HG03064 (cell line): ENCODE measurements around the gene WDR93.

Experiments used
- ATAC-seq: cut with Tn5 transposase; IDR thresholded peaks from one replicate; pipeline ENCODE4 v1.9.1; 2021; ENCODE audit warnings: low read depth; ENCODE audit not compliant: unreplicated experiment

Gene WDR93

DNA sequence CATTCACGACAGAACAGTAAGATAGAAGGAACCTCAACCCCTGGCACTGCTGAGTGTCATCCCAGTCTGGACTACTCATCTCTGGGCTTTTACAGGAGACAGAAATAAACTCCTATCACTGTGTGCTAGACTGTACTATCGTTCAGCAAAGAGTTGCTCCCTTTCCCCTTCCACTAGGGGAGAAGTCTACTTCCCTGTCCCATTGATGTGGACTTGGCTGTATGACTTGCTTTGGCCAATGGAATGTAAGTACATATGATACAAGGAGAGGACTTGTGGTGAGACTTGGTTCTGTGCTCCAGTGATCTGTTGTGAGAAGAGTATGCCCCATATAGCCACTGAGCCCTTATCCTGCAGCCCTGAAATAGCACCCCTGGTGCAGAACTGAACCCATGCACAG, 30.1 kb upstream of the WDR93 start:
- no peak for ATAC-seq

DNA sequence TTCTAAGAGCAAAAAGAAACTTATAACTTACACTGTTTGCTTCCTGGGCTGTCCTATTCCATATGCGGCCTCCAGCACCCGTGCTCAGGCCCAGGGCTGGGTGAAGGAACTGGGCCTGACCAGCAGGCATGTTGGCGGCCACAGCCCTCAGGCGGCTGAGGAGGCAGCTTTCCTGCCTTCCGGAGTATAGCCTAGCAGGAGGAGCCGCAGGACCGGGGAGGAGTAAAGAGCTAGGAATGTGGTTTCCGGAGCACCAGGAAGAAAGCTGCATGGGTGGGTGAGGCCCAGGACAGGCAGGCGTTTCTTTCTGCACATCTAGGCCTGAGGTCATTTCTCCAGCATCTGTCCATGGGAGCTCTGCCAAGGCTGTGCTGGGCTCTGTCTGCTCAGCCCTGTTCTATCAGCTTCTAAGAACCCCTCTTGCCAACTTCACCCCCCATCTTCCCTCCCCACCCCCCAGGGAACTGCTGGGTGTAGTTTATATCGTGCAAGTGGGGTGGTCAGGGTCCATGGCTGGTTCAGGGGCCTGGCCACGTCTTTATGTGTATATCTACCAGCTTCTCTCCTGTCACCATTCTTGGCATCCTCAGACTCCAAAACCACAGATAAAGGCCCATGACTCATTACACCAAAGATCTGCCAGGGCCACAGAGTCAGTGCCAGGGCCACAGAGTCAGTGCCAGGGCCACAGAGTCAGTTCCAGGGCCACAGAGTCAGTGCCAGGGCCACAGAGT, 27.6 kb upstream of the WDR93 start:
- no peak for ATAC-seq

DNA sequence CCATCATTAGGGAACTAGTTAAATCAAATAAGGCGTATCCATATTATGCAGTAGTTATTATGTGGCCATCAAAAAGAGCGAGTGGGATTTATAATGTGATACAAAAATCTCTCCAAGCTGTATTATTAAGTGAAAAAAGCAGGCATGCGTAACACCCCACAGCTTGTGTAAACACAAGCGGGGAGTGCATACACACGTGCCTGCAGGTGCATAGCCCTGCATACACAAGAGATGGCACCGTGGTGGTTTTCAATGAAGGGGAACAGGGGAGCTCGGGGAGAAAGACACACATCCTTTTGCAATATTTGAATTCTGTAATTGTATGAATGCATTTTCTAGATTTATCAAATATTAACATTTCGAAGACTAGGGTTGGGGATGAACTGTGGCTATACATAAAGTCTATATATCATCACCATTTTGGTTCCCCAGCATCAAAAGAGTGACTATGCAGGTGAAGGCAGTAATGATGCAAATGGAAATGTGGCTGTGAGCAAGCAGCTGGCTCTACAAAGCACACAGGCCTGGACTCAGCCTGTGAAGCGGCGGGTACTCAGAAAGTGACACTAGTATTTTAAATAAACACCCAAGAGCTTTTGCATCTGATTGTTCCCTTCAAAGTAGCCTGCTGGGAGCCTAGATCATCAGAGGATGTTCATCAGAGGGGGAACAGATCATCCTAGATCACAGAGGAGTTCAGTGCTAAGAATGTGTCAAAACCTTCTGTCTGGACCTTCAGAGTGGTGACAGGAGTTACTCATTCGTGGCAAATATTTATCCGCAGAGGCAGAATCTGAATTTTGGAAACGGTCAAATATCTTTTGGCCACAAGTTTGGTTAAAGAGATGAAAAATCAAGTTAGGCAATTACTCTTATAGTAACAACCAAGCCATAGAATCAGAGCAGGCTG, 25.9 kb upstream of the WDR93 start:
- no peak for ATAC-seq

DNA sequence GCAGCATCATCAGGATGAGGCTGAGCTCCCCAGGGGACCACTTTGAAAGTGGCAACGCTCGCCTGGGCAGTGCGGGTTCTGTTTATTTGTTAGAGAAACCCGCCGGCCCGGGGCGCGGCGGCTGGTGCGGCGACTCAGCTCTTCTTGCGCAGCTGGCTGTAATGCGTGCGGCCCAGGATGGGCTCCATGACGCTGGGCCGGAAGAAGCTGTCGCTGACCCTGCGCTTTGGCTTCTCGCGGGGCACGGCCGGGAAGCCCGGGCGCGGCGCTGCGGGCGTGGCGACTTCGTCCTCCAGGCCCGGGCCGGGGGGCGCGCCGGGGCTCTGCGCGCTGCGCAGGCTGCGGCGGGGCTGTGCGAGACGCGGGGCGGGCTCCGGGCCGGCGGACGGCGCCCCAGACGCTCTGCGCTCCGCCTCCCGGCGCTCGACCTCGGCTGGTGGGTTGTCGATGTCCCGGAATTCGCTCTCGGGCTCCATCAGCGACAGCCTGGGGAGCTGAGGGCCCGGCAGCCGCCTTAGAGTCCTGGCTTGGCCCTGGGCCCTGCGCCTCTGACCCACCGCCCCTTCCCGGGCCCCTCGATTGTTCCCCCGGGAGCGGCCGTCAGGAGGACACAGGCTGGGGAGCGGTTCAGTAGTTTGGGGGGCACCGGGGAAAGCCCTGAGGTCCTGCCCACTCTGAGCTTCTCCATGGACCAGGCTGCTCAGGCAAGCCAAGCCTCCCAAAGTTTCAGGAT, 25.0 kb upstream of the WDR93 start:
- no peak for ATAC-seq

DNA sequence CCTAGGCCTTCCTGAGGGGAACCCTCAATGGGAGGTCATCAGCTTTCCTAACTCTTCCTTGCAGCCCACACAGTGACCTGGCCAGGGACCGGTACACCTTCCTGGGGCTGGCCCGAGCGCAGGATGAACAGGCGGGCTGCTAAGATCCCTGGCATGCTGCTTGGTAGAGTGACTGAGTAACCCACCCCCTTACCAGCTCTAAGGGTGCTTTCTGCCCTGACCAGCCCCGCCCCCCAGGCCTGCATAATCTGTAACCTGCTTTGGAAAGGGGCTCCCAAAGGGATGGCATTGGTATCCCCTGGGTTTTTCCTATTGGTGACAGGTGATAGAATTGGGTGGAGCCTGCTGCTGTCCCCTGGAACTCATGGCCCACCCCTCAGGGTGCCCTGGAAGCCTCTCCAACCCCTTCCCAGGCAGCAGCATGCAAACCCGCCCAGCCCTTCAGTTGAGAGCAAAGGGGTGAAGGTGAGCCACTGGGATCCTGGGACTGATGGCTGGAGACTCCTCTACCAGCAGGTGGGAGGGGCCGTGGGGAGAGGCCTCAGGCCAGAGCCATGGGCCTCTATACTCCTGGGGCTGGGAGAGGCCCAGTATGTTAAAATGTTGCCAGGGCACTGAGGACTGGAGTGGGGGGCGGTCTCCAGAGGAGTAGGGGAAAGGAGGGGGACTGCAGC, 24.3 kb upstream of the WDR93 start:
- ATAC-seq, result no peak

DNA sequence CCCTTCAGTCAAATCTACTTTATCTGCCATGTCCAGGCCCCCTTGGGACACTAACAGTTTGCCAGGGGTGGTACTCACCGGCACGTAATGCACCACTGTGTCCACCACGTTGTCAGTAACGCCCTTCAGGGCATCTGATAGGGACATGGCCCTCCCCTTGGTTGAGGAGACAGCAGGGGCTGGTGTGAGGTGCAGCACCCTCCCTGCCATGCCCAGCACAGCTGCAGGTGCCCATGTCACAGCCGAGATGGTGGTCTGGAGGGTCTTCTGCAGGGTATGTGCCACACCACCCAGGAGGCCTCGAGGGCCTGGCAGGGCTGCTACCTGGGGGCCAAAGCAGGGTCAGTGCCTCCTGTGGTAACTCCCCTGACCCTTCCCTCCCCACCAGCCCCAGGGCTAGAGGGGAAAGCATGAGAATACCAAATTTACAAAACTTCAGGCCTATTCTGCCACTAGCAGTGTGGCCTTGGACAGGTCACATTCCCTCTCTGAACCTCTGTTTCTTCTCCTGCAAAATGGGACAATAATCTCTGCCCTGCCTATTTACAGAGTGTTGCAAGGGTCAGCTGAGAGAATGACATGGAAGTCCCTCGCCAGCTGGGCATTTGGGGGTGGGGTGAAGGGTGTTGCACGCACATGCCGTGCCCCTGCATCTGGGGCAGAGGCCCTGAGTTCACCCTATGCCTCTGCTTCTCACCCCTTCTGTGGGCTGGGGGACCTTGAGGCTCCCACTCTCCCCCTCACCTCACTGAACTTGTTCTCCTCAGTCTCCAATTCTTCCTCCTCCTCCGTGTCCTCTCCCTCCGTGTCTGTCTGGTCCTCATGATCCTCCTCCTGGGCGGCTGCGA, 23.5 kb upstream of the WDR93 start:
- no peak for ATAC-seq

DNA sequence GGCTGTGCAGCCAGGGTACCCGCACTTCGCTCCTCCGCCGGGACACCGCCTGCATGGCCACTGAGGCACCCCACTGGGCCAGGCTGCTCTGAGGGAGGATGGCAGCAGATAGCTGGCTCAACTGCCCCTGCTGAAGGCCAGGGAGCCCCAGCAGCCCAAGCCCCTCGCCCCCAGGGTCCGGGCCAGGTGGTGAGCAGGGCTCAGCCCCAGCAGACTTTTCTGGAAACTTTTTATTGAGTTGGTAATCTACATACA, 23.0 kb upstream of the WDR93 start:
- no peak for ATAC-seq

DNA sequence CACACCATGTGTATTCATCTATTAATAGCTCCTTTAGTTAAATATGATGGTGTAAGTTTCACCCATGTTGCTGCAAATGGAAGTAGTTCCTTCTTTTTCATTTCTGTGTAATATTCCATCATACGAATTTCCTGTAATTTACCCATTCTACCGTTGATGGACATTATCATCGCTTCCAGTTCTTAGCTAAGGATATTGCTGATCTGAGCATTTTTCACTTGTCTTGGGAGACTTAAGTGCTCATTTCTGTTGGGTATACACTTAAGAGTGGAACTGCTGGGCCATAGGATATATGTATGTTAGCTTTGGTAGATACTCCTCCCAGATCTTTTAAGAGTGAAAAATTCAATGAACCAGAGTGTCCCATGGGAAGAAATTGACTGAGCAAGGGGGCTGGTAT, 22.4 kb upstream of the WDR93 start:
- ATAC-seq, result no peak

DNA sequence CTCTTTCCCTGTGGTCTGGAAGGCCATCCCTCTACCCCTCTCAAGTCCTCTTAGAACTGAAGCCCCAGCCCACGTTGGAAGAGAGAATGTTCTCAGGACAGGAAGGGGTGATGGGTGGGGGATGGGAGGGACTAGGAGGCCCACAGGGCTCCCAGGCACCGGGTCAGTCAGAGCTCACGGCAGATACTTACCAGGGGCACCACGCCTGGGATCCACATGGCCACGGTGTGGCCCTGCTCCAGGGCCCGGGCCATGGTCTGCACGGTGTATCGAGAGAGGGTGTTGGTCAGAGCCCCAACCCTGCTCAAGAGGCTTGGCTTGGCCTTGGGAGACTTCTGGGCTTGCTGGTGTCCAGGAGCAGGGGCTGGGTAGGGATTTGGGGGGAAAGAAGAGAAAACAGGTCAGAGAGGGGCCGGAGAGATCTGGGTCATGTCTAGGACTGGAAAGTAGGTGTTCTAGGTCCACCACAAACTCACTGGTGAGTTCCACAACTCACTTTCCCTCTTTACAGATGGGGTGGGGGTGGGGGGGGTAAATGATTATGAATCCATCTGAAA, 21.2 kb upstream of the WDR93 start:
- ATAC-seq, result no peak

DNA sequence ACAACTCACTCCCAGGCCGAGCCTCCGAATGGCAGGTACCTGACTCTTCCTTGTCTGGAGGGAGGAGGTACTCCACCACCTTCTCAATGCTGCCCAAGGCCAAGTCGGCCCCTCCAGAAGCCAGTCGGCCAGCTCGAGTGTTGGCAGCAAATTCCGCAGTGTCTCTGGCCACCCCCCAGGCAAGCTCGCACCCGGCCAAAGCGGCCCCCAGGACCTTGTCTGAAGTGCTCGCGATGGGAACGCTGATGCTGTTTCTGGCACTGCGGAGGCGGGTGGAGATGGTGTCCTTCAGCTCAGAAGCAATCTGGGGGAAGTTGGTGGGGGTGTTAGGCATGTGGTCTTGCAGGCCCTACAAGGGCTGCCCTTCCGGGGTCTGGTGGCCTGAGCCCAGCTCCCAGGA, 20.7 kb upstream of the WDR93 start:
- no peak for ATAC-seq

DNA sequence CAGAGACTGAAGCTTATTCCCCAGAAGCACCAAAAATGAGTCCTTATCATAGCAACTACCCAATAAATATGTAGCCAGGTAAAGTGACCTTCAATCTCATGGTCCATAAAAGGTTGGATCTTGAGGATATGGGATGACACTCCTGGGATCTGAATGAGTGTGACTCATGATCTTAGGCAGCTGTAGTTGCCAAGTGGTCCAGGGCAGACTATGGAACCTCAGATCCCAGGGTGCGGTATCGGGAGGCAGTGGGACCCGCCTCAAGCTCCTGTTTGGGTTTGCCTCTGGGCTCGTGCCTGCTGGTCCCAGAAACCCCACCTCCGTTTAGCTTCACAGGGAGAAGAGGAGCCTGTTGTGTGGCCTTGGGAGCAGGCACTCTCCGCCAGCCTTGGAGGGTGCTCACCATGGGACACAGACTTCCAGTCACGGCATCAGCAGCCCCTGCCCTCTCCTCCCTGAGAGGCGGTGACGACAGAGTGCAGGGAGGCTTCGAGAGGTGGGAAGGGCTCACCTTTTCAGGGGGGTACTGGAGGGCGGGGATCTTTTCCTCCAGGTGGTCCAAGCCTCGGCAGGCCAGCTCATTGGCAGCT, 19.5 kb upstream of the WDR93 start:
- ATAC-seq, result no peak

DNA sequence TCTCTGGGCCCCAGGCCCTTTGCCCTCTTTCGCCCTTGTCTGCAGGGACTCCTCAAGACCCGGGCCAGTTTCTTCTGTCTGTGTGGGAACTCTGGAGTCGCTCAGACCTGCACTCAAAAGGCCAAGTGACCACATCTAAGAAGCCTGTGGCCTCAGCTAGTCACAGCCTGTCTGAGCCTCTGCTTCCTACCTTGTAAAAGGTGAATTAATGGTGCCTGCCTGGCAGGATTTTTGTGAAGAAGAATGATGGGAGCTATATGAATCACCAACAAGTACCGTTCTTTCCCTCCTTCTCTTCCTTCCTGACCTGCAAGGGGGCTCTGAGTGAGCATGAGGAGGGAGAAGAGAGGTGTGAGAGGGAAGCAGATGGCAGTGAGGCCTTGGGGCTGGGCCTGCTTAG, 18.9 kb upstream of the WDR93 start:
- ATAC-seq, result no peak

DNA sequence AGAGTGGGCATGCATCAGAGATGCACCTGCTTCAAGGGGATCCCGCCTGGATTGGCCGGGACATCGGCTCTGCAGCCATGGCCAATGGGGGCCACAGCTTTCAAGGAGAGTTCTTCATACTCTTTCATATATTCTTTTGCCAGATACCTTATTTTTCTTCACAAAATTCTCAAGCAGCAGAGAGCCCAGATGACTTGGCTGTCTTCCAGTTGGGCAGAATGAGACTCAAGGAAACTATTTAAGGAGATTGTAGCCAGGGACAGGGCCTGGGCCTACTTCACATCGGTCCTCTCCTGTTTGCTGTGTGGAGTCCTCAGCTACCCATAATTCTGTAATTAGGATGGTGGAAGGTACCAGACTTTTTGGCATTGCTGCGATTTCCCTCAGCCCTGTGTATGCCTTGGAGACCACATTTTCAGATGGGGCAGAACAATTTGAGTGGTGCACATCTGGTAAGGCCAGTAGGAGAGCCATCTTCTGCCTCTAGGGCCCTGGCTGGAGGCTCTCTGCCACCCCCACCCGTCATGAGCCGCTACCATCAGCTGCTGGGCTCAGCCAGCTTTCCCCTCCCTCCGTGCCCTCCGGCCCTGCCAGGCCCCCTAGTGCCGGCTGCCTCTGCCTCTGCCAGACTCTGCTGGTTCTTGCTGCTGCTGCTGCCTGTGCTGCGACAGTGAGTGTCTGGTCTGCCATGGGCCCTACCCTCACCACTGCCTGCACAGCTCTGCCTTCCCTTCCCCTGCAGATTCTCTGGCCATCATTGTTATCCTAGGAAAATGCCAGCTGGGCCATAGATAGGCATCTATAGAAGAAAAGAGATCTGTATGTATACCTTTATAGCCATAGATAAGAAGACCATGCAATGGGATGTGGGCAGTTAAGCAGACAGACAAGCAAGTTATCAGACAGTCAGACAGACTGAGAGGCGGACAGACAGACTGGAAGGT, 18.1 kb upstream of the WDR93 start:
- no peak for ATAC-seq

DNA sequence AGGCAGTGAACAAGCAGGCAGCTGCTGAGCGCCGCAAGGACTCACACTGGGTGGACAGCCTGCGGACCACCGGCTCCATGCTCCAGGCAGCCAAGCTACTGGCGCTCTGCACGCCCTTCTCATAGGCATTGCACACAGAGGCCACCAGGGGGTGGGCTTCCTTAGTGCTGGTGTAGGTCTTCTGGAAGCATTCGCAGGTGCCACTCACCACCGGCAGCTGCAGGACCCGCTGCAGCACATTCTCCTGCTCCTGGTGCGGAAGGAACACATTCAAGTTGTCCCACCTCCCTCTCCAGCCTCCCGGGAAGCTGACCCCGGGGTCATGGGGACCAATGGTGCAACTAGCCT, 17.5 kb upstream of the WDR93 start:
- ATAC-seq, result no peak

DNA sequence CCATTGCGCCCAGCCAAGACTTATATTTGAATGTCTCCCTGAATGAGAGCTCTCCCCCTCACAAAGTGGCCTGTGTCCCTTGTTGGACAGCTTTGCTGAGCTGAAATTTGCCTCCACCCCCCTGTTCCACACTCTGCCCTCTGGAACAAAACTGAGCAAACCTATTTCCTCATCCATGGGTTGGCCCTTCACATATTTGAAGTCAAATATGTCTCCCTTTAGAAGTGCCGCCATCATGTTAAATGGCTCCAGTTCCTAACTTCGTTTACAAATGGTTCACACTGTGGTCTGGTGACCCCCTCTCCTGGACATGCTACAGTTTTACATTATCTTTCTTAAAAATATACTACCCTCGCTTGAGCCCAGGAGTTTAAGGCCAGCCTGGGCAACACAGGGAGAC, 16.1 kb upstream of the WDR93 start:
- ATAC-seq, result no peak

DNA sequence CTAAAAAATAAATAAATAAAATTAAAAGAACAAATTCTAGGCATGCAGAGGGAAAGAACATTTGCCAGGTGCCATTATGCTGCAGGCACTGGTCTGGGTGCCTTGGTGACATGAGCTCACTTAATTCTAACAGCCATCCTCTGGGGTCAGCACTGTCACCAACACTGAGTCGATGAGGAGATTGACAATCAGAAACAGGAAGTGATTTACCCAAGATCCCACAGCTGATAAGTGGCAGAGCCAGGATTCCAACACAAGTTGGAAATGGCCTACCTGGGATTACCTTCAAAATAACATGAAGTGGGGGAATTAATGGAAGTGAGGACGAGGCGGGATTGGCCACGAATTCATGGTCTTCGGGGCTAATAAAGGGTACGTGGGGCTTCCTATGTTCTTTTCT, 15.0 kb upstream of the WDR93 start:
- no peak for ATAC-seq

DNA sequence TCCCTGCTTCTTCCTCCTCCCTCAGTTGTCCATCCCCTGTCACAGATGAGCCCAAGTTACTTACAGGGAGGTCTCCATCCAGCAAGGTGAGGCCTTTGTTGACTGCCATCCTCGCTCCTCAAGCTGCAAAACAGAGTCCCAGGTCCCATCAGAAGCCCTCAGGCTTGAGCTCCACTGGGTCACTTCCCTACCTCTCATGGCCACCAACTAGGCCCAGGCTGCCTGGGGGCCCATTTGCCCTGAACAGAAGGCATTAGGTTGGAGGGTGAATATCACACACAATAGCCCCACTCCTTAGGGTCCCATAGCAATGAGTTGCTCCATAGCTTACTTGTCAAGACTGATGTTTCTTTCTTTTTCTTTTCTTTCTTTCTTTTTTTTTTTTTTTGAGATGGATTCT, 13.2 kb upstream of the WDR93 start:
- ATAC-seq, result no peak

DNA sequence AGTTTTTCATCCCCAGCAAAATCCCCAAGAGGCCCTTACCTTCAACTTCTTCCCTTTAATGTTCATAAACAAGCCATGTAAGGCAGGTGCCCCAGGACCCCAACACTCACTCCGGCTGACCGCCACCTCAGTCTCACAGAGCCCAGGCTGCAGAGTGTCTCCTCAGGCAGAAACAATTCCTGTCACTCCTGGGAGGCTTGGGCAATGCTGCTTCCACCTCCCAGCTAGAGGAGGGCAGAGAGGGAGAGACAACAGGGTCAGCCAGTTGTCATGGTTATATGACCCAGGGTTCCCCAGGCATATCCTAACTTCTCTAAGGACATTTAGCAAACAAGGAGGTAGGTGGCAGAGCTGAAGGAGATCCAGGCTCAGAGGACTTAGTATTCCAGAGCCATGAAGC, 11.4 kb upstream of the WDR93 start, which contains the start of gene PLIN1:
Gene PLIN1, minus strand, starts transcription at position 156 of the 400 bp plus-strand sequence. CDS start 1,878 bp downstream, outside the sequence.
- ATAC-seq, result no peak
